OCI-LY3 (cell line): ENCODE data around the gene ZNF280C.

Experiments
- EZH2phosphoT487 ChIP-seq: fragments of 200-600 bp; shearing (Covaris generic); IDR thresholded peaks from 2 replicates; pipeline ENCODE4 v1.6.1; 2018; ENCODE audit warnings: antibody characterized with exemption, mixed run types, low read depth
- TF ChIP-seq, protein P1 (sequence below): fragments of 200-600, 300-600 bp; sonication (generic); IDR thresholded peaks from 2 replicates; pipeline ENCODE4 v1.5.1; 2014; ENCODE audit warnings: antibody characterized with exemption, low read length, low read depth

DNA sequence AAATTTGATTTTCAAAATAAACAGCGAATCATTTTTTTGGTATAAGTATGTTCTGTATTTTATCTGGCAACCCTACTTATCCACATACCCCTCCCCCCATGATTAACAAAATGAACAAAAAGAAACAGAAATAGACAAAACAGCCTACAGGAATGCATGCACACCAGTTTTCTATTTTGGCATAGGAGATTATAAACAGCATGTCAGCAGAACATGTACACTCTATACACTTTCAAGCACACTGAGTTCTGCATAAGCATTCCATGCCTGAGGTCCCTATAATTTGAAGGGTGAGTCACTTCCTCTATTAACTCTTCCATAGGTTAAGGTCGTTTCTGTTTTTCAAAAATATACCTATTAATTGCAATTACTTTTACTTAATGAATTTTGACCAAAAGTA, 28.0 kb upstream of the ZNF280C start:
- TF ChIP-seq, protein P1, sequence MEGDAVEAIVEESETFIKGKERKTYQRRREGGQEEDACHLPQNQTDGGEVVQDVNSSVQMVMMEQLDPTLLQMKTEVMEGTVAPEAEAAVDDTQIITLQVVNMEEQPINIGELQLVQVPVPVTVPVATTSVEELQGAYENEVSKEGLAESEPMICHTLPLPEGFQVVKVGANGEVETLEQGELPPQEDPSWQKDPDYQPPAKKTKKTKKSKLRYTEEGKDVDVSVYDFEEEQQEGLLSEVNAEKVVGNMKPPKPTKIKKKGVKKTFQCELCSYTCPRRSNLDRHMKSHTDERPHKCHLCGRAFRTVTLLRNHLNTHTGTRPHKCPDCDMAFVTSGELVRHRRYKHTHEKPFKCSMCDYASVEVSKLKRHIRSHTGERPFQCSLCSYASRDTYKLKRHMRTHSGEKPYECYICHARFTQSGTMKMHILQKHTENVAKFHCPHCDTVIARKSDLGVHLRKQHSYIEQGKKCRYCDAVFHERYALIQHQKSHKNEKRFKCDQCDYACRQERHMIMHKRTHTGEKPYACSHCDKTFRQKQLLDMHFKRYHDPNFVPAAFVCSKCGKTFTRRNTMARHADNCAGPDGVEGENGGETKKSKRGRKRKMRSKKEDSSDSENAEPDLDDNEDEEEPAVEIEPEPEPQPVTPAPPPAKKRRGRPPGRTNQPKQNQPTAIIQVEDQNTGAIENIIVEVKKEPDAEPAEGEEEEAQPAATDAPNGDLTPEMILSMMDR: no peak
- TF ChIP-seq EZH2phosphoT487: no peak
